ENCODE data around the gene CERT1.

Gene CERT1

DNA sequence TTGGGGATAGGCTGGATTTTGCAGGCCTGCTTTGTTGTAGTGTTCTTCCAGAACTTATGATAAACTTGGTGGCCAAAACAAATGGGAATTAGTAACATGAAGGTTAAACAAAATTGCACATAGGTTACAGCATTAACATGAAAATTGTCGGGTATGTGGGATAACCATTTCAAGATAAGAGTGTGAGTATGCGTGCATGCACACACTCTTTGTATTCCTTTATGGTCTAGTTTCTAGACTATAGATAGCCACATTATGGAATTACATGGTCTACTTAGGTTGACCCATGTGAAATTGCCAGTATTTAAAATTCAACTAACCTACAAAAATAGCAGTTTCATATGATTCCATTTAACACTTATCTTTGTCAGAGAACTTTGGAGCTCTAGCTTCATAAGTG, 173.0 kb downstream of the CERT1 start:
- H3K9me3 ChIP-seq (ENCODE audit: insufficient read depth, low read depth, low read length), result no peaks in the 10 kb centered on the region
- no peaks in the 10 kb centered on the region for H3K27me3 ChIP-seq (ENCODE audit: insufficient read depth, low read length, poor library complexity, severe bottlenecking)
- peak overlapping the region; percentile 98 for H3K9ac ChIP-seq (ENCODE audit: low read depth, low read length, poor library complexity, severe bottlenecking)
- no peaks in the 10 kb centered on the region for H3K9me2 ChIP-seq (replicated peaks; ENCODE audit: low read depth, low read length)
- H3K4me3 ChIP-seq (ENCODE audit: low read length, poor library complexity, severe bottlenecking), result peak overlapping the region; percentile 85
- TF ChIP-seq CTCF (conservative IDR thresholded peaks at IDR 0.05; ENCODE audit: low read length), result no peak
- peaks cover 61% of the 10 kb centered on the region for H4K20me1 ChIP-seq (ENCODE audit: insufficient read depth, low read length, poor library complexity, severe bottlenecking)
- H3K36me3 ChIP-seq (ENCODE audit: insufficient read depth, low read length), result peaks cover 8% of the 10 kb centered on the region; the same call in 1 of the 2 replicates
- H3K4me1 ChIP-seq (ENCODE audit: insufficient read depth, low read length, poor library complexity, severe bottlenecking), result peaks cover 48% of the 10 kb centered on the region
- peaks cover 64% of the 10 kb centered on the region for H3K79me2 ChIP-seq (ENCODE audit: insufficient read depth, low read length)
- H3K4me2 ChIP-seq (ENCODE audit: low read depth, low read length, poor library complexity, severe bottlenecking), result peak overlapping the region; percentile 98
- no peak overlapping the region for H2AFZ ChIP-seq (ENCODE audit: low read length)
- H3F3A ChIP-seq (ENCODE audit: low read depth), result no peaks in the 10 kb centered on the region

GRCh38 chr5:75337366-75338021, 173.9 kb downstream of the CERT1 start:
- H3K36me3 ChIP-seq (ENCODE audit: insufficient read depth, low read length), result peaks cover 2% of the 10 kb centered on the region; the same call in 1 of the 2 replicates
- H3F3A ChIP-seq (ENCODE audit: low read depth), result no peaks in the 10 kb centered on the region
- H3K9ac ChIP-seq (ENCODE audit: low read depth, low read length, poor library complexity, severe bottlenecking), result peak overlapping the region; percentile 98
- H3K4me2 ChIP-seq (ENCODE audit: low read depth, low read length, poor library complexity, severe bottlenecking), result peak overlapping the region; percentile 98
- no peaks in the 10 kb centered on the region for H3K9me3 ChIP-seq (ENCODE audit: insufficient read depth, low read depth, low read length)
- TF ChIP-seq CTCF (conservative IDR thresholded peaks at IDR 0.05; ENCODE audit: low read length) (no peak), EZH2phosphoT487 (IDR thresholded peaks at IDR 0.05; ENCODE audit: borderline replicate concordance) (no peak)
- peak overlapping the region; percentile 85 for H3K4me3 ChIP-seq (ENCODE audit: low read length, poor library complexity, severe bottlenecking)
- no peaks in the 10 kb centered on the region for H3K27me3 ChIP-seq (ENCODE audit: insufficient read depth, low read length, poor library complexity, severe bottlenecking)
- H2AFZ ChIP-seq (ENCODE audit: low read length), result 0 out of 2 replicates have a peak overlapping the region, but pooled peaks have one; percentile 24
- H3K9me2 ChIP-seq (replicated peaks; ENCODE audit: low read depth, low read length), result no peaks in the 10 kb centered on the region
- peaks cover 52% of the 10 kb centered on the region for H4K20me1 ChIP-seq (ENCODE audit: insufficient read depth, low read length, poor library complexity, severe bottlenecking)
- H3K4me1 ChIP-seq (ENCODE audit: insufficient read depth, low read length, poor library complexity, severe bottlenecking), result peaks cover 46% of the 10 kb centered on the region
- H3K79me2 ChIP-seq (ENCODE audit: insufficient read depth, low read length), result peaks cover 55% of the 10 kb centered on the region

DNA sequence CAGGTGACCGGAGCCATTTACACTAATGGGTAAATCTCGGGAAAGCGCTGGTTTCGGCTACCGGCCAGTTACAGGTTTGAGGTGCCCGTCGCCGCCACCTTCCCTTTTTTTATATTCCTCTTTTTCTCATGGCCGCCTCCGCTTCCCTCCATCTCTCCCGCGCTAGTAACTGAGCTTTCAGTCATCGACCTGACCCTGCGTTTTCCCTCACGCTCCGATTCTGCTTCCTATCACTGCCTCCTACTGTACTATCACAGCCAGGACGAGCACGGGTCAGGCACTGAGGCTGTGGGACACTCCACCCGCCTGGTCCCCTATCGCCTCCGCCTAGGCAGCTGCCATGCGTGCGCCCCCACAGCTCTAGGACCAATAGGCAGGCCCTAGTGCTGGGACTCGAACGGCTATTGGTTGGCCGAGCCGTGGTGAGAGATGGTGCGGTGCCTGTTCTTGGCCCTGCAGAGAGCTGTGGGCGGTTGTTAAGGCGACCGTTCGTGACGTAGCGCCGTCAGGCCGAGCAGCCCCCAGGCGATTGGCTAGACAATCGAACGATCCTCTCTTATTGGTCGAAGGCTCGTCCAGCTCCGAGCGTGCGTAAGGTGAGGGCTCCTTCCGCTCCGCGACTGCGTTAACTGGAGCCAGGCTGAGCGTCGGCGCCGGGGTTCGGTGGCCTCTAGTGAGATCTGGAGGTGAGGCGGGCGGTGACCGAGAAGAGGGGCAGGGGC, 174.7 kb downstream of the CERT1 start, which contains the start of gene HMGCR:
Gene HMGCR (plus strand): TSS at position 606 of the 722 bp plus-strand sequence. CDS start 5,386 bp downstream, outside the sequence.
- Histone ChIP-seq H2AFZ (ENCODE audit: low read length) (peak within 1 kb of the TSS; percentile 59; the same call in 1 of the 2 replicates), H3K4me1 (ENCODE audit: insufficient read depth, low read length, poor library complexity, severe bottlenecking) (peaks cover 39% of the 10 kb centered on the region), H3K27me3 (ENCODE audit: insufficient read depth, low read length, poor library complexity, severe bottlenecking) (no peaks in the 10 kb centered on the region), H3K79me2 (ENCODE audit: insufficient read depth, low read length) (peaks cover 48% of the 10 kb centered on the region), H3K4me2 (ENCODE audit: low read depth, low read length, poor library complexity, severe bottlenecking) (peak within 1 kb of the TSS; percentile 98), H3K9me2 (replicated peaks; ENCODE audit: low read depth, low read length) (no peaks in the 10 kb centered on the region), H3K9ac (ENCODE audit: low read depth, low read length, poor library complexity, severe bottlenecking) (peak within 1 kb of the TSS; percentile 98), H3K36me3 (ENCODE audit: insufficient read depth, low read length) (no peaks in the 10 kb centered on the region; the same call in 1 of the 2 replicates), H4K20me1 (ENCODE audit: insufficient read depth, low read length, poor library complexity, severe bottlenecking) (peaks cover 44% of the 10 kb centered on the region), H3K9me3 (ENCODE audit: insufficient read depth, low read depth, low read length) (no peaks in the 10 kb centered on the region), H3F3A (ENCODE audit: low read depth) (no peaks in the 10 kb centered on the region), H3K4me3 (ENCODE audit: low read length, poor library complexity, severe bottlenecking) (peak within 1 kb of the TSS; percentile 85)
- TF ChIP-seq CTCF (conservative IDR thresholded peaks at IDR 0.05; ENCODE audit: low read length) (peak; percentile 37), EZH2phosphoT487 (IDR thresholded peaks at IDR 0.05; ENCODE audit: borderline replicate concordance) (no peak)
